ENCODE measurements around the gene BIRC6.

DNA sequence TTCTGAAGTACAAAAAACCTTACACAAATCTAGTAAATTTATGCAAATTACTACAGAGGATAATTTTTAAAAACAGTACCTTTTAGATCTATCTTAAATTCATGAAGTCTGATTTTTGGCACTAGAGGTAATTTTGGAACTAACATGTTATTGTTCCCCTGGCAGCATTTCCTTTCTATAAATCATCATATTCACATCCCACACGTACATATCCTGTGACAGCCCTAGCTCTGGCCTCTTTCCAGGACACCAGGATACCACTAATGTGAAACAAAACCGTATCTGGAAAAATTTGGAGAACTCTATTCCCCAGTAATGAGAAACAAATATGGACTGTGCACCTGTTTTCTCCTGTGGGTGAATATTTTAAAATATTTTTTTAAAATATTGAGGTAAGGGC lies 14.0 kb upstream of the BIRC6 start:
- TF ChIP-seq CTCF (IDR thresholded peaks at IDR 0.05) (no peak), POLR2A (IDR thresholded peaks at IDR 0.05) (no peak)
